Gastroesophageal sphincter (tissue), 4 donors: ENCODE measurements around the gene OTC. TPM values are rescaled to one million over a fixed set of nuclear protein-coding genes. Genes with fewer than 3 reads are reported as not detected.

Source experiments
- ATAC-seq: fragments of 150-250 bp; one replicate; pipeline ENCODE4 v1.9.1; 2016; ENCODE audit warnings: mild to moderate bottlenecking, moderate library complexity
- H3K27ac ChIP-seq, 4 donors: fragments of 200-600 bp; sonication (generic) in 3 of 4; 1 replicate in 3 of 4; 2 replicates in 1 of 4; pipeline ENCODE4 v1.5.1; 2016 to 2019
- H3K27me3 ChIP-seq: fragments of 200-600 bp; sonication (generic); one replicate; pipeline ENCODE4 v1.5.1; 2019
- H3K36me3 ChIP-seq, 2 donors: fragments of 200-600 bp; sonication (generic); one replicate each; pipeline ENCODE4 v1.5.1; 2019; ENCODE audit warnings: control low read depth in 1 of 2
- H3K4me1 ChIP-seq, 3 donors: fragments of 200-600 bp; sonication (generic); 1 replicate in 2 of 3; 2 replicates in 1 of 3; pipeline ENCODE4 v1.5.1; 2016 to 2019; ENCODE audit warnings: control low read depth in 2 of 3
- H3K4me3 ChIP-seq, 2 donors: fragments of 200-600 bp; sonication (generic); one replicate each; pipeline ENCODE4 v1.5.1; 2019; ENCODE audit warnings: mild to moderate bottlenecking in 1 of 2, moderate library complexity in 1 of 2
- H3K9me3 ChIP-seq, 3 donors: fragments of 200-600 bp; sonication (generic); one replicate each; pipeline ENCODE4 v1.5.1; 2017 to 2019; ENCODE audit warnings: control low read depth in 2 of 3
- EP300 ChIP-seq: sonication (generic); formaldehyde crosslinking; IDR thresholded peaks from one replicate; pipeline ENCODE4 v1.6.1; 2017; ENCODE audit warnings: antibody characterized with exemption, mild to moderate bottlenecking
- POLR2A ChIP-seq, 2 donors: fragments of 450-650 bp; IDR thresholded peaks; one replicate each; pipeline ENCODE4 v1.6.1; 2017; ENCODE audit warnings: antibody characterized with exemption in 2 of 2, mild to moderate bottlenecking in 2 of 2, moderate library complexity in 1 of 2
- POLR2AphosphoS5 ChIP-seq: sonication (generic); formaldehyde crosslinking; IDR thresholded peaks from one replicate; pipeline ENCODE4 v1.6.1; 2017; ENCODE audit warnings: antibody characterized with exemption
- WGBS, 2 donors: methylation state at CpG; one replicate each; pipeline ENCODE4 v1.1.5; 2018; ENCODE audit warnings: low coverage in 1 of 2; 5-methylcytosine and 5-hydroxymethylcytosine counted together
- total RNA-seq, 4 donors: library from RNA; depleted of rRNA; stranded (reverse); fragments of >200 nt; gene quantifications; one replicate each; pipeline ENCODE4 v1.1.0, GENCODE V29; 2016
- TF ChIP-seq, protein P1 (sequence below), 4 experiments: fragments of 200-600 bp in 2 of 4; fragments of 450-650 bp in 2 of 4; sonication (generic) in 1 of 4; IDR thresholded peaks; one replicate each; pipeline ENCODE4 v1.5.1; 2017 to 2019; ENCODE audit warnings: antibody characterized with exemption in 4 of 4, mild to moderate bottlenecking in 2 of 4, moderate library complexity in 2 of 4

The OTC gene
- total RNA-seq, 4 donors from 2014 or later, result 0.67 to 0.94 TPM; not detected in 2

DNA sequence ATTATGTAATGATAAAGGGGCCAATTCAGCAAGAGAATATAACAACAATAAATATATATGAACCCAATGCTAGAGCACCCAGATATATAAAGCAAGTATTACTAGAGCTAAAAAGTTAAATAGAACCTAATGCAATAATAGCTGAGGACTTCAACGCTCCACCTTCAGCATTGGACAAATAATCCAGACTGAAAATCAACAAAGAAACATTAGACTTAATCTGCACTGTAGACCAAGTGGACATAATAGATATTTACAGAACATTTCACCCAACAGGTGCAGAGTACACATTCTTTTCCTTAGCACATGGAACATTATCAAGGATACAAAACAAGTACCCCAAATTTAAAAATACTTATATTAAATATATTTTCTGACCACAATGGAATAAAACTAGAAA is 24.3 kb downstream of the OTC start:
- Histone ChIP-seq H3K4me3 (no peak overlapping the region), H3K4me1 (no peaks in the 10 kb centered on the region), H3K27me3 (no peaks in the 10 kb centered on the region), H3K27ac (no peak overlapping the region), H3K36me3 (no peaks in the 10 kb centered on the region), H3K9me3 (no peaks in the 10 kb centered on the region)
- 60% methylated on average over 1 of the region's 1 CpG for WGBS, 2 donors
- TF ChIP-seq EP300, result no peak
- TF ChIP-seq POLR2A (IDR thresholded peaks at IDR 0.05), result no peak
- TF ChIP-seq, protein P1, sequence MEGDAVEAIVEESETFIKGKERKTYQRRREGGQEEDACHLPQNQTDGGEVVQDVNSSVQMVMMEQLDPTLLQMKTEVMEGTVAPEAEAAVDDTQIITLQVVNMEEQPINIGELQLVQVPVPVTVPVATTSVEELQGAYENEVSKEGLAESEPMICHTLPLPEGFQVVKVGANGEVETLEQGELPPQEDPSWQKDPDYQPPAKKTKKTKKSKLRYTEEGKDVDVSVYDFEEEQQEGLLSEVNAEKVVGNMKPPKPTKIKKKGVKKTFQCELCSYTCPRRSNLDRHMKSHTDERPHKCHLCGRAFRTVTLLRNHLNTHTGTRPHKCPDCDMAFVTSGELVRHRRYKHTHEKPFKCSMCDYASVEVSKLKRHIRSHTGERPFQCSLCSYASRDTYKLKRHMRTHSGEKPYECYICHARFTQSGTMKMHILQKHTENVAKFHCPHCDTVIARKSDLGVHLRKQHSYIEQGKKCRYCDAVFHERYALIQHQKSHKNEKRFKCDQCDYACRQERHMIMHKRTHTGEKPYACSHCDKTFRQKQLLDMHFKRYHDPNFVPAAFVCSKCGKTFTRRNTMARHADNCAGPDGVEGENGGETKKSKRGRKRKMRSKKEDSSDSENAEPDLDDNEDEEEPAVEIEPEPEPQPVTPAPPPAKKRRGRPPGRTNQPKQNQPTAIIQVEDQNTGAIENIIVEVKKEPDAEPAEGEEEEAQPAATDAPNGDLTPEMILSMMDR (IDR thresholded peaks at IDR 0.05), result no peak
- TF ChIP-seq POLR2AphosphoS5, result no peak
- no peak for ATAC-seq

DNA sequence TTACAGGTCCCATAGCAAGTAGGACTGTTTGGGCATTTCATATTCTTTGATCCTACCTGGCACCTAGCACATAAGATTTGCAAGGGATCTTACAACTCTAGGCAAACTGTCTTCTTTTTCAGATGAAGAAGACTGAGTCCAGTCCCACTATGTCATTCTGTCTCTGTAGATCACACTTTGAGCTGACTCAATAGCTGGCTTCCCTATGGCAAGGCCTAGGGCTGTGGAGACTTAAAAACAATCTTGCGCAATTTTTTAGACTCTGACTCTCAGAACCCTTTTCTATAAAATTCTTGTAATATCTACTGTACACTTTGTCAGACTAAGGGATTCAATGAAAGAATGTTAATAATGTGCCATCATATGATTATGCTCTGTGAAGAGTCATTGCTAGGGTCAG is 26.7 kb downstream of the OTC start:
- Histone ChIP-seq H3K4me3 (no peak overlapping the region), H3K36me3 (no peaks in the 10 kb centered on the region), H3K27me3 (no peaks in the 10 kb centered on the region), H3K9me3 (no peaks in the 10 kb centered on the region), H3K4me1 (no peaks in the 10 kb centered on the region), H3K27ac (no peak overlapping the region)
- ATAC-seq, result no peak
- TF ChIP-seq, protein P1 (IDR thresholded peaks at IDR 0.05), result no peak
- TF ChIP-seq POLR2AphosphoS5 (no peak), EP300 (no peak), POLR2A (IDR thresholded peaks at IDR 0.05) (no peak)
- 100% methylated on average over 1 of the region's 1 CpG for WGBS, 2 donors

DNA sequence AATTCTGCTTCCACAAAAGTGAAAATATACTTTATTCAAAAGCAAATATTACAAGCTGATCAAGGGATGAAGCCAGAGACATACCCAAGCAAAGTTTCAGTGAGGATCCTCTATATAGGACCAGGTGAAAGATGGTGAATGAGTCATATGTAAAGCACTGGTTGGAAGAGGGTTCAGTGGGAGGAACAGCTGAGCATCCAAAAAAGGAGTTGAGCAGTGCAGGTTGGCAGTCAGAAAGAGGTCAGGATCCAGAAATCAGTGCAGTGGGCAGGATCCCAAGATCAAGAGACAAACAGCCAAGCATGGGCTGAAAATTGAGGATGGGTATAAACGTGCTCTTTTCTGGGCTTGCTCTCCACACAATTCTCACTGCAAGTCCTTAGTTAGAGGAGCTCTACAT is 30.3 kb downstream of the OTC start:
- TF ChIP-seq, protein P1 (IDR thresholded peaks at IDR 0.05), result no peak
- no peak for TF ChIP-seq POLR2A (IDR thresholded peaks at IDR 0.05)
- TF ChIP-seq POLR2AphosphoS5, result no peak
- TF ChIP-seq EP300, result no peak
- H3K4me3 ChIP-seq, result no peak overlapping the region
- H3K27ac ChIP-seq, result no peak overlapping the region
- 14 to 50% methylated on average over 1 of the region's 1 CpG for WGBS, 2 donors
- H3K27me3 ChIP-seq, result no peaks in the 10 kb centered on the region
- ATAC-seq, result no peak
- no peaks in the 10 kb centered on the region for H3K4me1 ChIP-seq
- H3K36me3 ChIP-seq, result no peaks in the 10 kb centered on the region
- H3K9me3 ChIP-seq, result no peaks in the 10 kb centered on the region

DNA sequence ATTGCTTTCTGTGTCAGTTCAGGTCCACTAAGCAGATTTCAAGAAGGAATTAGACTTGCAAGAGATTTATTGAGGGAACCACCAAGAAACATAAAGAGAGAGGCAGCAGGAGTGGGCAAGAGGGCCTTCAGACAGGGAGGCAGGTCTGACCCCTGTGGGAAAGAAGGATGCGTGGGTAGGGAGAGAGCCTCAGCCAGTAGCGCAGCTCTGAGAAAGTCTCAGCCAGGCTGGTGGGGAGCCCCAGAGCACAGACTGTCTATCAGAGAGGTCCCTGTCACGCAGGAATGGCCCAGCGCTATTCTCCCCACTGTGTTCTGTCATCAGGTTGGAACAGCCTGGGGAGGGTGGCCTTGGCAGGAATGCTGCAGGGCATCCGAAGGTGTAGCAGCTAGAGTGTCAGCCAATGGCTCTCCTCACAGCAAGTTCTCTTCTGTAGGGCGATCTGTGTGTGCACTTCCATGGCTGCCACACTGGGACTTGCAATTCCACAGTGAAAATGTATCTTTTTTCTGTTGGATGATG is 48.0 kb downstream of the OTC start:
- TF ChIP-seq, protein P1 (IDR thresholded peaks at IDR 0.05), result no peak
- no peak for TF ChIP-seq EP300
- TF ChIP-seq POLR2A (IDR thresholded peaks at IDR 0.05), result no peak
- TF ChIP-seq POLR2AphosphoS5, result no peak
- no peaks in the 10 kb centered on the region for H3K9me3 ChIP-seq
- 100% methylated on average over 1 of the region's 6 CpGs; no CpG with 5 or more reads in 1 of the 2 donors for WGBS, 2 donors
- no peak overlapping the region for H3K27ac ChIP-seq
- no peak for ATAC-seq
- H3K4me1 ChIP-seq, result no peaks in the 10 kb centered on the region
- no peak overlapping the region for H3K4me3 ChIP-seq
- no peaks in the 10 kb centered on the region for H3K36me3 ChIP-seq
- no peaks in the 10 kb centered on the region for H3K27me3 ChIP-seq

DNA sequence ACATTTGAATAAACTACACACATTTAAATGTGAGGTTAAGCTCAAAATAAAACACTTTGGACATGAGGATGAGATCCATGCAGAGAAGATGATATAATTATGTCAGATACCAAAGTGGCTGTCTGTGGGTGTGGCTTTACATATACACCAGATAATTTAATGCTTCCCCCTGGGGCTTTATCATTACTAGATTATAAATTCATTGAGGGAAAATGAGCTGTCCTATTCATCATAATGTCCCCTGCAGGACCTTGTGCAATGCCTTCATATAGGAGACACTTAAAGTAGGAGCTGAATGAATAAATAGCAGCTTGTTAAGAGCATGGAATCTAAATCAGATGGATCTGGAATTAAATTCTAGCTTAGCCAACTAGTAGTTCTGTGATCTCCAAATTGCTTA is 49.7 kb downstream of the OTC start:
- ATAC-seq, result no peak
- no peaks in the 10 kb centered on the region for H3K9me3 ChIP-seq
- no peaks in the 10 kb centered on the region for H3K4me1 ChIP-seq
- H3K27ac ChIP-seq, result no peak overlapping the region
- H3K36me3 ChIP-seq, result no peaks in the 10 kb centered on the region
- no peak for TF ChIP-seq POLR2AphosphoS5
- TF ChIP-seq POLR2A (IDR thresholded peaks at IDR 0.05), result no peak
- TF ChIP-seq, protein P1 (IDR thresholded peaks at IDR 0.05), result no peak
- no peak for TF ChIP-seq EP300
- no peaks in the 10 kb centered on the region for H3K27me3 ChIP-seq
- no peak overlapping the region for H3K4me3 ChIP-seq
